ENCODE data around the gene ERICH6B. TPM values are rescaled to one million over a fixed set of nuclear protein-coding genes. Genes with fewer than 3 reads are reported as not detected.

The ERICH6B gene
- total and polyA plus RNA-seq, 10 of the 15 experiments (the other 5 are each of a cell fraction or from before 2014, with no cell fraction given), result 0.27 to 0.75 (median 0.33) TPM; not detected in 7

DNA sequence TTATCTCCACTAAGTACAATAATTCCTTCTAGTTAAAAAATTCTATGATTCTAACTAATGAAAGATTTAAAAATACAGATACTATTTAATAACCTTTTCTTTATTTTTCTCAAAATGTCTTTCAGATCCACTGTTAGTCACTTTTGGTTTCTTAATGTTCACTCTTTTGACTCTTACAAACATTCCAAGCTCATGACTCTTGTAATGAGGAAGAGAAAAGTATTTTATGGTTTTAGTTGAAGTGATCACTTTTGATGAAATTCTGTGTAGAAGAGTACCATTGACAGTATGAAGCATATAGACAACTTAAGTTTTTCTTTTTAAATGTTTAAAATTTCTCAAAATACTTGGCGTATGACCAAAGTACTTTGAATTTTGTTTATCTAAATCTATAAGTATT lies 123.0 kb downstream of the ERICH6B start:
- no peak overlapping the region for H3K27ac ChIP-seq (ENCODE audit: control insufficient read depth, insufficient read depth)
- H3K79me2 ChIP-seq (ENCODE audit: control insufficient read depth, insufficient read depth, low read length), result no peaks in the 10 kb centered on the region
- FAIRE-seq, result no peak
- TF ChIP-seq ZZZ3 (IDR thresholded peaks at IDR 0.05; ENCODE audit: control insufficient read depth, insufficient read length, low read depth) (no peak), USF1 (IDR thresholded peaks at IDR 0.05; ENCODE audit: borderline replicate concordance, extremely low read length, insufficient read depth, low read depth, low read length) (no peak), JUND (IDR thresholded peaks at IDR 0.05; ENCODE audit: low read depth, low read length) (no peak), STAT1 (conservative IDR thresholded peaks at IDR 0.05) (no peak), ZNF384 (IDR thresholded peaks at IDR 0.05; ENCODE audit: borderline replicate concordance, low read depth, low read length) (no peak), HCFC1 (IDR thresholded peaks at IDR 0.05; ENCODE audit: low read length) (no peak), ESRRA (IDR thresholded peaks at IDR 0.05; ENCODE audit: low read length) (no peak), SMARCA5 (IDR thresholded peaks at IDR 0.05) (no peak), PML (IDR thresholded peaks at IDR 0.05; ENCODE audit: low read length) (no peak), SMC3 (IDR thresholded peaks at IDR 0.05; ENCODE audit: borderline replicate concordance, low read length) (no peak), LARP7 (IDR thresholded peaks at IDR 0.05) (no peak), NR2C1 (IDR thresholded peaks at IDR 0.05) (no peak)
- TF ChIP-seq, protein P1, sequence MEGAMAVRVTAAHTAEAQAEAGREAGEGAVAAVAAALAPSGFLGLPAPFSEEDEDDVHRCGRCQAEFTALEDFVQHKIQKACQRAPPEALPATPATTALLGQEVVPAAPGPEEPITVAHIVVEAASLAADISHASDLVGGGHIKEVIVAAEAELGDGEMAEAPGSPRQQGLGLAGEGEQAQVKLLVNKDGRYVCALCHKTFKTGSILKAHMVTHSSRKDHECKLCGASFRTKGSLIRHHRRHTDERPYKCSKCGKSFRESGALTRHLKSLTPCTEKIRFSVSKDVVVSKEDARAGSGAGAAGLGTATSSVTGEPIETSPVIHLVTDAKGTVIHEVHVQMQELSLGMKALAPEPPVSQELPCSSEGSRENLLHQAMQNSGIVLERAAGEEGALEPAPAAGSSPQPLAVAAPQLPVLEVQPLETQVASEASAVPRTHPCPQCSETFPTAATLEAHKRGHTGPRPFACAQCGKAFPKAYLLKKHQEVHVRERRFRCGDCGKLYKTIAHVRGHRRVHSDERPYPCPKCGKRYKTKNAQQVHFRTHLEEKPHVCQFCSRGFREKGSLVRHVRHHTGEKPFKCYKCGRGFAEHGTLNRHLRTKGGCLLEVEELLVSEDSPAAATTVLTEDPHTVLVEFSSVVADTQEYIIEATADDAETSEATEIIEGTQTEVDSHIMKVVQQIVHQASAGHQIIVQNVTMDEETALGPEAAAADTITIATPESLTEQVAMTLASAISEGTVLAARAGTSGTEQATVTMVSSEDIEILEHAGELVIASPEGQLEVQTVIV (IDR thresholded peaks at IDR 0.05; ENCODE audit: borderline replicate concordance, partially characterized antibody), result no peak
- TF ChIP-seq, protein P2, sequence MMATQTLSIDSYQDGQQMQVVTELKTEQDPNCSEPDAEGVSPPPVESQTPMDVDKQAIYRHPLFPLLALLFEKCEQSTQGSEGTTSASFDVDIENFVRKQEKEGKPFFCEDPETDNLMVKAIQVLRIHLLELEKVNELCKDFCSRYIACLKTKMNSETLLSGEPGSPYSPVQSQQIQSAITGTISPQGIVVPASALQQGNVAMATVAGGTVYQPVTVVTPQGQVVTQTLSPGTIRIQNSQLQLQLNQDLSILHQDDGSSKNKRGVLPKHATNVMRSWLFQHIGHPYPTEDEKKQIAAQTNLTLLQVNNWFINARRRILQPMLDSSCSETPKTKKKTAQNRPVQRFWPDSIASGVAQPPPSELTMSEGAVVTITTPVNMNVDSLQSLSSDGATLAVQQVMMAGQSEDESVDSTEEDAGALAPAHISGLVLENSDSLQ (IDR thresholded peaks at IDR 0.05), result no peak
- H3K9me3 ChIP-seq (replicated peaks; ENCODE audit: control insufficient read depth, insufficient read depth, low read length), result no peaks in the 10 kb centered on the region
- intact Hi-C loops (cut with micrococcal nuclease; ENCODE audit: unreplicated experiment) (no loop called here), in situ Hi-C loops (cut with MboI) (no loop called here)
- peaks cover 0 to 11% of the 10 kb centered on the region in 2 experiments for H3K36me3 ChIP-seq (ENCODE audit: control insufficient read depth in 2 of 2, insufficient read depth in 2 of 2, low read length in 1 of 2)
- no peak for ATAC-seq
- no peak overlapping the region for H3K4me2 ChIP-seq (ENCODE audit: control insufficient read depth, insufficient read depth)
- SMC1A ChIA-PET (ENCODE audit: uncharacterized antibody, unreplicated experiment), result interaction anchor here (1.0 to 1.4 kb wide), 4 partner anchors 9 to 122 kb away, joined by 3 to 8 read pairs (median 3); no protein-coding TSS in a partner anchor
- RAD21 ChIA-PET (ENCODE audit: unreplicated experiment), result no interaction called here
- CTCF ChIA-PET, result interaction anchor here (1.7 kb wide), 1 partner anchor 121 kb away, joined by 4 read pairs; no protein-coding TSS in a partner anchor
- WGBS (ENCODE audit: insufficient coverage, insufficient replicate concordance, low lambda C conversion rate, missing lambda C conversion rate), result 94% methylated on average over 1 of the region's 1 CpG
- no peak overlapping the region for H3K4me3 ChIP-seq
- no peak overlapping the region for H3K9ac ChIP-seq (ENCODE audit: control insufficient read depth, insufficient read depth, low read length)
- no peaks in the 10 kb centered on the region for H3K4me1 ChIP-seq (ENCODE audit: control insufficient read depth, insufficient read depth, low read length)
- H2AFZ ChIP-seq (ENCODE audit: control insufficient read depth, low read depth, low read length), result no peak overlapping the region
- no TSS peak for BruUV-seq (replicated peaks)
- no peak for DNase-seq (ENCODE audit: low read depth, low spot score)
- H4K20me1 ChIP-seq (ENCODE audit: control insufficient read depth, insufficient read depth), result no peaks in the 10 kb centered on the region
- no peaks in the 10 kb centered on the region for H3K27me3 ChIP-seq (replicated peaks in 1 of 2; ENCODE audit: control insufficient read depth in 2 of 2, insufficient read depth in 2 of 2, low read length in 1 of 2)
- POLR2A ChIA-PET, result interaction anchor here (1.2 kb wide), 1 partner anchor 12 kb away, joined by 3 read pairs; no protein-coding TSS in a partner anchor
